IMR-90 (cell line): ENCODE measurements around the gene OR2AG2. TPM values are rescaled to one million over a fixed set of nuclear protein-coding genes. Genes with fewer than 3 reads are reported as not detected.

Experiments used
- ATAC-seq: fragments of 200-7000 bp; cut with Tn5 transposase; 2 replicates; pipeline ENCODE4 v1.9.1; 2020; ENCODE audit warnings: low read depth, mild to moderate bottlenecking, moderate library complexity
- BruUV-seq: library from RNA; stranded (reverse); fragments of 400-500 nt; replicated peaks from 2 replicates; lab custom pipeline; 2021; lab: Mats Ljungman, UMichigan
- CTCF ChIA-PET: fragments of 300-600 bp; formaldehyde crosslinking; extraction: SDS; loops from one replicate; lab custom pipeline; 2021; ENCODE audit warnings: antibody characterized with exemption; lab: Yijun Ruan, JAX
- POLR2A ChIA-PET: fragments of 300-600 bp; sonication (Branson Sonifier 250); formaldehyde crosslinking; loops from one replicate; lab custom pipeline; 2022; ENCODE audit warnings: antibody characterized with exemption; ENCODE audit not compliant: unreplicated experiment; lab: Charles Lee
- DNase-seq: peaks from one replicate; pipeline ENCODE4 v3.0.0; 2013
- H2AFZ ChIP-seq: replicated peaks from 2 replicates; pipeline ENCODE3; 2013; ENCODE audit warnings: low read length, mild to moderate bottlenecking; ENCODE audit not compliant: poor library complexity
- H2AK5ac ChIP-seq: 2 replicates; pipeline ENCODE4 v1.6.1; 2013; ENCODE audit warnings: low read depth, low read length, inconsistent platforms
- H2AK9ac ChIP-seq: replicated peaks from 2 replicates; pipeline ENCODE3; 2013; ENCODE audit warnings: mild to moderate bottlenecking, low read depth, low read length, moderate library complexity; ENCODE audit not compliant: poor library complexity
- H2BK120ac ChIP-seq: 2 replicates; pipeline ENCODE4 v1.6.1; 2013; ENCODE audit warnings: low read depth, low read length, inconsistent platforms
- H2BK15ac ChIP-seq: 3 replicates; pipeline ENCODE4 v1.6.1; 2013; ENCODE audit warnings: low read depth, low read length, inconsistent platforms
- H2BK20ac ChIP-seq: 2 replicates; pipeline ENCODE4 v1.6.1; 2013; ENCODE audit warnings: low read depth, mild to moderate bottlenecking, inconsistent platforms, low read length, moderate library complexity
- H2BK5ac ChIP-seq: 2 replicates; pipeline ENCODE4 v1.6.1; 2013; ENCODE audit warnings: mild to moderate bottlenecking, low read depth, low read length, inconsistent platforms; ENCODE audit not compliant: poor library complexity, severe bottlenecking
- H3K14ac ChIP-seq: replicated peaks from 2 replicates; pipeline ENCODE4 v1.6.1; 2013; ENCODE audit warnings: low read depth, low read length, inconsistent platforms
- H3K18ac ChIP-seq: 2 replicates; pipeline ENCODE4 v1.6.1; 2013; ENCODE audit warnings: low read depth, low read length, control low read depth
- H3K23ac ChIP-seq: 2 replicates; pipeline ENCODE4 v1.6.1; 2013; ENCODE audit warnings: low read depth, low read length, inconsistent platforms
- H3K27ac ChIP-seq: 2 replicates; pipeline ENCODE4 v1.5.1; 2013; ENCODE audit warnings: mild to moderate bottlenecking, control low read depth, low read length; ENCODE audit not compliant: insufficient read depth
- H3K27me3 ChIP-seq: 2 replicates; pipeline ENCODE4 v1.6.1; 2013; ENCODE audit warnings: low read length; ENCODE audit not compliant: control insufficient read depth, insufficient read depth
- H3K36me3 ChIP-seq: 2 replicates; pipeline ENCODE4 v1.6.1; 2013; ENCODE audit warnings: low read length, mixed read lengths; ENCODE audit not compliant: control insufficient read depth, insufficient read depth
- H3K4ac ChIP-seq: 2 replicates; pipeline ENCODE4 v1.6.1; 2013; ENCODE audit warnings: low read depth, low read length, inconsistent platforms
- H3K4me1 ChIP-seq: 2 replicates; pipeline ENCODE4 v1.6.1; 2013; ENCODE audit warnings: low read length, mixed read lengths; ENCODE audit not compliant: control insufficient read depth, insufficient read depth
- H3K4me2 ChIP-seq: 2 replicates; pipeline ENCODE4 v1.6.1; 2013; ENCODE audit warnings: low read depth, mild to moderate bottlenecking, control low read depth, low read length, moderate library complexity
- H3K4me3 ChIP-seq: 2 replicates; pipeline ENCODE4 v1.5.1; 2013; ENCODE audit warnings: low read depth, mild to moderate bottlenecking, control low read depth, low read length, moderate library complexity; ENCODE audit not compliant: insufficient read depth
- H3K56ac ChIP-seq: 2 replicates; pipeline ENCODE4 v1.6.1; 2013; ENCODE audit warnings: low read length, inconsistent platforms; ENCODE audit not compliant: insufficient read depth; ENCODE audit errors: extremely low read depth
- H3K79me1 ChIP-seq, 2 experiments: 2 replicates each; pipeline ENCODE4 v1.6.1; 2013; ENCODE audit warnings: low read length in 2 of 2, inconsistent platforms in 1 of 2, low read depth in 1 of 2
- H3K9ac ChIP-seq: 2 replicates; pipeline ENCODE4 v1.6.1; 2013; ENCODE audit warnings: low read depth, low read length, control low read depth
- H3K9me1 ChIP-seq: 2 replicates; pipeline ENCODE4 v1.6.1; 2013; ENCODE audit warnings: low read length, inconsistent platforms; ENCODE audit not compliant: insufficient read depth
- H3K9me3 ChIP-seq: 2 replicates; pipeline ENCODE4 v1.6.1; 2013; ENCODE audit warnings: low read length; ENCODE audit not compliant: control insufficient read depth, insufficient read depth
- H4K20me1 ChIP-seq: 2 replicates; pipeline ENCODE4 v1.6.1; 2013; ENCODE audit warnings: low read length, inconsistent platforms; ENCODE audit not compliant: insufficient read depth
- H4K5ac ChIP-seq: 2 replicates; pipeline ENCODE4 v1.6.1; 2013; ENCODE audit warnings: mild to moderate bottlenecking, low read depth, low read length, control low read depth
- H4K8ac ChIP-seq, 2 experiments: 2 replicates each; pipeline ENCODE4 v1.6.1; 2013; ENCODE audit warnings: low read depth in 2 of 2, low read length in 2 of 2, control low read depth in 1 of 2, inconsistent platforms in 1 of 2
- H4K91ac ChIP-seq: 2 replicates; pipeline ENCODE4 v1.6.1; 2013; ENCODE audit warnings: low read depth, low read length, inconsistent platforms; ENCODE audit not compliant: insufficient read depth
- BHLHE40 ChIP-seq: fragments of 150-350 bp; IDR thresholded peaks from 2 replicates; pipeline ENCODE4 v1.6.1; 2016; ENCODE audit warnings: mild to moderate bottlenecking, low read depth, low read length
- CEBPB ChIP-seq: IDR thresholded peaks from 2 replicates; pipeline ENCODE4 v1.6.1; 2012; ENCODE audit warnings: low read depth, low read length, improper control_type of control experiment
- CHD1 ChIP-seq: IDR thresholded peaks from 2 replicates; pipeline ENCODE4 v1.6.1; 2012; ENCODE audit warnings: low read depth, low read length, improper control_type of control experiment
- ELK1 ChIP-seq: fragments of 150-350 bp; IDR thresholded peaks from 2 replicates; pipeline ENCODE4 v1.6.1; 2016; ENCODE audit warnings: low read depth, mild to moderate bottlenecking, low read length, moderate library complexity, borderline replicate concordance
- FOS ChIP-seq: fragments of 150-350 bp; IDR thresholded peaks from 2 replicates; pipeline ENCODE4 v1.6.1; 2016; ENCODE audit warnings: low read depth, low read length
- MAFK ChIP-seq: IDR thresholded peaks from 2 replicates; pipeline ENCODE4 v1.6.1; 2012; ENCODE audit warnings: low read depth, low read length, improper control_type of control experiment
- MXI1 ChIP-seq: IDR thresholded peaks from 2 replicates; pipeline ENCODE4 v1.6.1; 2012; ENCODE audit warnings: low read depth, mild to moderate bottlenecking, low read length, moderate library complexity, borderline replicate concordance
- NFE2L2 ChIP-seq: fragments of 150-350 bp; IDR thresholded peaks from 2 replicates; pipeline ENCODE4 v1.6.1; 2016; ENCODE audit warnings: low read depth, mild to moderate bottlenecking, low read length
- POLR2A ChIP-seq: IDR thresholded peaks from 2 replicates; pipeline ENCODE4 v1.6.1; 2012; ENCODE audit warnings: mild to moderate bottlenecking, low read depth, low read length
- RCOR1 ChIP-seq: IDR thresholded peaks from 2 replicates; pipeline ENCODE4 v1.6.1; 2012; ENCODE audit warnings: mild to moderate bottlenecking, low read length, improper control_type of control experiment; ENCODE audit not compliant: insufficient replicate concordance
- RFX5 ChIP-seq: IDR thresholded peaks from 2 replicates; pipeline ENCODE4 v1.8.0; 2012; ENCODE audit warnings: low read depth, mild to moderate bottlenecking, low read length, moderate library complexity
- USF2 ChIP-seq: fragments of 150-350 bp; IDR thresholded peaks from 2 replicates; pipeline ENCODE4 v1.6.1; 2017; ENCODE audit warnings: mild to moderate bottlenecking, antibody characterized with exemption, low read length, low read depth
- WGBS, 2 experiments: methylation state at CpG; one replicate each; pipeline versions ENCODE4 v1.1.5 to v1.1.7; 2013; ENCODE audit warnings: missing lambda C conversion rate in 2 of 2; ENCODE audit not compliant: insufficient read length in 1 of 2; ENCODE audit errors: extremely low coverage in 2 of 2; 5-methylcytosine and 5-hydroxymethylcytosine counted together
- dilution Hi-C: fragments of 300-500 bp; cut with HindIII; formaldehyde crosslinking; loops from one replicate; pipeline ENCODE4 v1.14.3; 2018; ENCODE audit warnings: low sequenced_read_pairs; ENCODE audit not compliant: unreplicated experiment
- in situ Hi-C: fragments of 300-500 bp; cut with MboI; formaldehyde crosslinking; loops from 3 replicates; pipeline ENCODE4 v1.14.3; 2019; ENCODE audit warnings: low sequenced_read_pairs, inconsistent platforms, mixed read lengths
- intact Hi-C: fragments of 100-400 bp; cut with micrococcal nuclease; formaldehyde crosslinking; loops from 2 replicates; pipeline ENCODE4 v1.10.0; 2022
- polyA plus RNA-seq, 3 experiments: library from polyadenylated mRNA; depleted of rRNA; stranded (reverse); fragments of >200 nt; gene quantifications; 2 replicates each; pipeline ENCODE4 v1.2.3, GENCODE V29; 2012; ENCODE audit warnings: low replicate concordance in 1 of 3
- total RNA-seq: library from RNA; depleted of rRNA; stranded (reverse); fragments of >200 nt; gene quantifications from 2 replicates; pipeline ENCODE4 v1.2.3, GENCODE V29; 2012

The OR2AG2 gene
- total and polyA plus RNA-seq, 2 of the 4 experiments (the other 2 are of a cell fraction), result 0.22 to 0.54 TPM

- POLR2A ChIA-PET, result no interaction called here
- H3K4me3 ChIP-seq, result no peak overlapping the region
- no peaks in the 10 kb centered on the region for H3K27me3 ChIP-seq
- dilution Hi-C loops (no loop called here), intact Hi-C loops (no loop called here), in situ Hi-C loops (no loop called here)
- H3K4me2 ChIP-seq, result no peak overlapping the region
- TF ChIP-seq ELK1, result no peak
- no peak for TF ChIP-seq CEBPB
- no peak for TF ChIP-seq FOS
- no peak for TF ChIP-seq NFE2L2
- no peak for TF ChIP-seq CHD1
- no peak for TF ChIP-seq POLR2A
- no peak for TF ChIP-seq RFX5
- TF ChIP-seq RCOR1, result no peak
- no peak for TF ChIP-seq BHLHE40
- no peak for TF ChIP-seq MAFK
- TF ChIP-seq MXI1, result no peak
- no peak for TF ChIP-seq USF2
- H2AK5ac ChIP-seq, result no peak overlapping the region
- no peak overlapping the region for H4K91ac ChIP-seq
- no peak overlapping the region for H3K18ac ChIP-seq
- H3K56ac ChIP-seq, result no peak overlapping the region
- no peak overlapping the region for H2BK20ac ChIP-seq
- WGBS, 2 experiments, result no CpG with 5 or more reads among the region's 3 CpGs
- H2AFZ ChIP-seq, result no peak overlapping the region
- H4K20me1 ChIP-seq, result no peaks in the 10 kb centered on the region
- no peaks in the 10 kb centered on the region for H3K36me3 ChIP-seq
- no peak overlapping the region for H3K27ac ChIP-seq
- ATAC-seq (no peak), DNase-seq (no peak)
- no peak overlapping the region for H2BK15ac ChIP-seq
- no peak overlapping the region for H3K23ac ChIP-seq
- H3K9ac ChIP-seq, result no peak overlapping the region
- no peak overlapping the region for H4K8ac ChIP-seq
- no peaks in the 10 kb centered on the region for H3K4me1 ChIP-seq
- no peak overlapping the region for H2BK5ac ChIP-seq
- no peak overlapping the region for H2BK120ac ChIP-seq
- H3K14ac ChIP-seq, result no peak overlapping the region
- no TSS peak for BruUV-seq
- H3K4ac ChIP-seq, result no peak overlapping the region
- no peak overlapping the region for H4K5ac ChIP-seq
- no peak overlapping the region for H2AK9ac ChIP-seq
- H3K9me3 ChIP-seq, result no peaks in the 10 kb centered on the region
- H3K79me1 ChIP-seq, result no peaks in the 10 kb centered on the region
- CTCF ChIA-PET, result no interaction called here
- no peaks in the 10 kb centered on the region for H3K9me1 ChIP-seq
These were observed 35.2 kb downstream of the OR2AG2 start for GRCh38 chr11:6736495-6737121.
